Measurements from ENCODE around the gene ECE2.
A peak's percentile ranks its signal among the peaks of the same experiment; 100 is the strongest.
"Not testable (repeated sequence)": the region's sequence is repeated elsewhere in the genome, so short reads cannot be mapped to it uniquely, and the experiment has no call there.

The ECE2 gene

DNA sequence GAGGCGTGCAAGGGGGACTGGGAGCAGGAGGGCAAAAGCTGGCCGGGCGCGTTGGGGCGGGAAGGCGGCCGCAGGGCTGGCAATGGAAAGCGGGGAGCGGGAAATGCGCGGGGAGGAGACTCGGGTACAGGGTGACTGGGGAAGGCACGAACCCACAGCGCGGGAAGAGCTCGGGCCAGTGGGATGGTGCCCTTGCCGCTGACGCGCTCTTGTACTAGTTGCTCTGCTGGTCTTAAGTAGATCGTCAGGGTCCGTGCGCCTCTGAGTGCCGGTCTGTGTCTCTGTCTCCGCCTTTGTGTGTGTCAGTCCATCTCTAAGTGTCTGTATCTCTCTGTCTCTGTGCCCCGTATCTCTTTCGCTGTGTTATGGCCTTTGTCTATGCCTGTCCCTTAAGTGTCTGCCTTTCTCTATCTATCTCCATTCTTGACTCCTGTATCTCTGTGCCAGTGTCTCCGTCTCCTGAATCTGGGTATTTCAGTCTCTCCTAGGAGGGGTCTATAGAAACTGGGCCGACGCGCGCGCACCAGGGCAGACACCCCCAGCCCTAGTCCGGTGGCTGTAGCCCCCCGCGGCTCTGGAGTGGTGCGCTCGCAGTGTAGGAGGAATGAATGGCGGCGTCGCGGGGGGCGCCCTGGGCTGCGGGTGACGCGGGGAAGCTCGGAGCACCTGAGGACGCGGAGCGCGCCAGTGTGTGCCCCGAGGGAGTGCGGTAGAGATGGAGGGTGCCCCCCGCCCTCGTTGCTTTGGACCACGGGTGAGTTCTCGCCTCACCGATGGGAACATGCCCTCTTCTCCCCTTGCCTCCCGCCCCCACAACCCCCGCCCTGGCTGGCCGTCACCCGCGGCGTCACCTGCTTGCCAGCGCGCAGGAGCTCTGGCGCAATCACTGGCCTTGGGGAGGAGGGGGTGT lies 13.7 kb upstream of the ECE2 start:
- no peak for DNase-seq (ENCODE audit: low read depth, low spot score)

DNA sequence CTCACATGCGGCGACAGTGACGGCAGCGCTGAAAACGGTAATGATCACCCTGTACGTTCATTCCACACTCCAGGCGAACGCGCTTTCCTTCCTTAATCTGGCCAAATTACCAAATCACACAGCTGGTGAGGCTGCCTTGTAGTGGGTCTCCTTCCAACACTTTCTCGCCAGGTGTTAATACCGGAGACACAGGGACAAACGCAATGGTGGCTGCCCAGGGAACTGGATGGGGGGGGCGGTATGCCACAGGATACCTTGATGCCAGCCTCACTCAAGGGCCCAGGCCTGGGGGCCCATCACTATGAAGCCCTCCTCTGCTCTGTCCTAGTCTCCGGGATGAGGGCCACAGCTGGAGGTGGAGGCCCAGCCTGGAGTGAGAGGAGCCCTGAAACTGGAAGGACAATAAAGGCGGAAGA lies 13.1 kb upstream of the ECE2 start:
- no peak overlapping the region for H3K27ac ChIP-seq
- no peak for DNase-seq (ENCODE audit: low read depth, low spot score)

More for the DNA sequence above, 13.7 kb upstream of the ECE2 start:
- H3K27ac ChIP-seq = no peak overlapping the region

DNA sequence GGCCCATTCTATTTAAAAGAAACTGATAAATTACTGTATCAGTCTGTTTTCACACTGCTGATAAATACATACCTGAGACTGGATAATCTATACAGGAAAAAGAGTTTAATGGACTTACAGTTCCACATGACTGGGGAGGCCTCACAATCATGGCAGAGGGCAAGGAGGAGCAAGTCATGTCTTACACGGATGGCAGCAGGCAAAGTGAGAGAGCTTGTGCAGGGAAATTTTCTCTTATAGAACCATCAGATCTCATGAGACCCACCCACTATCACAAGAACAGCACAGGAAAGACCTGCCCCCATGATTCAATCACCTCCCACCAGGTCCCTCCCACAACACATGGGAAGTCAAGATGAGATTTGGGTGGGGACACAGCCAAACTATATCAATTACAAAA lies 8.6 kb upstream of the ECE2 start:
- not testable (repeated sequence) for H3K27ac ChIP-seq; DNase-seq (ENCODE audit: low read depth, low spot score)

DNA sequence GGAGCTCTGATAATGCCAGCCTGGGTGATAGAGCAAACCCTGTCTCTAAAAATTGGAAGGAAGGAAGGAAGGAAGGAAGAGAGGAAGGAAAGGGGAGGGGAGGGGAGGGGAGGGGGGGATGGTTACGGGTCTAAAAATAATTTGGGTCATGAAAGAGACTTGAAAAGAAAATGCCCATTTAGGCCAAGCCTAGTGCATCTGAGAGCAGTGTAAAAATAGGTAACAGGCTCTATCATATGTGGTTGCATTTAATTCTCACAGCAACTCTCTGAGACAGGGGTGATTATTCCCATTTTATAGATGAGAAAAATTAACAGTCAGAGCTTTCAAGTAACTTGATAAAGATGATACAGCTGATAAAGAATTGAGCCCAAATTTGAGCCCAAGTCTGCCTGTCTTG lies 3.6 kb upstream of the ECE2 start:
- no peak for DNase-seq (ENCODE audit: low read depth, low spot score)
- no peak overlapping the region for H3K27ac ChIP-seq

DNA sequence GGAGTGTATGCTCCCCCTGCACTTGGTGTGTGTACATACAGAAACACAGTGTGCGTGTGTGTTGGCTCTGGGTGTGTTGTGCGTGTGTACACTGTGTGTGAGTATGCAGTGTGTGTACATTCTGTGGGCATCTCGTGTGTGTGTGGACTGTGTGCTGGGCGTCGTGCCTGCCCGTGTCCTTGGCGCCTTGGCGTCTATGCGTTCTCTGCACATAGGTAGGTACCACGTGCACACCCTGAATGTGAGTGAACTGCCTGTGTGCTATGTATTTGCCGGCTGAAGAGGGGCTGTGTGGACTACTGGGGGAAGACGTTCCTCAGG lies 481 bp upstream of the ECE2 start:
- H3K27ac ChIP-seq = no peak overlapping the region
- no peak for DNase-seq (ENCODE audit: low read depth, low spot score)

DNA sequence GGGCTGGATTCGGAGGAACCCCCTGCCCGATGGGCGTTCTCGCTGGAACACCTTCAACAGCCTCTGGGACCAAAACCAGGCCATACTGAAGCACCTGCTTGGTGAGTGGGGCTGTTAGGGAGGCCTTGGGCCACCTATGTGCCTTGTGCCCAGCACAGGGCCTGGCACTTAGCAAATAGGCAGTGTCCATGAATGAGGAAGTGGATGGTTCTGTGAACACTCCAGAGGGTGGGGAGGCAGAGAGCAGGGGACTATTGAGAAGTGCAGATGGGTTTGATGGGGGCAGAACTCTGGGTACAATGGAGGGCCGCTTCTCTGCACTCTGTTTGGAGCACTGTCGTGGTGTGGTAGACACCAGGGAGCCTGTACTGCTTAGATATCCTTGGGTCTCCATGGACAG lies 1.5 kb downstream of the ECE2 start:
- DNase-seq (ENCODE audit: low read depth, low spot score) = no peak
- H3K27ac ChIP-seq = no peak overlapping the region

DNA sequence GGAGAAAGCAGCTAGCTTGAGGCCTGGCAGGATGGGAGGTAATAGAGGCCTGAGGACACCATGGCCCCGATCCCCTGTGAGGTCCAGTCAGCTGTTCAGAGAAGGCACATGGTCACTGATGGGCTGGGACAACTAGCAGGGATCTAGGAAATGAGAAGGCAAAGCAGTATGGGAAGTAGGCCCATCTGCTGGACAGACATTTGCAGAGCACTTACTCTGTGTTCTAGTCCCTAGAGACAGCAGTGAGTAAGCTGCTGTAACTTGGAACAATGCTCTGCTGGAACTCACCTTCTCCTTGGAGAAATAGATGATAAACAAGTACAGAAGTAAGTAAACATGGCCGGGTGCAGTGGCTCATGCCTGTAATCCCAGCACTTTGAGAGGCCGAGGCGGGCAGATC lies 7.1 kb downstream of the ECE2 start:
- no peak for DNase-seq (ENCODE audit: low read depth, low spot score)

DNA sequence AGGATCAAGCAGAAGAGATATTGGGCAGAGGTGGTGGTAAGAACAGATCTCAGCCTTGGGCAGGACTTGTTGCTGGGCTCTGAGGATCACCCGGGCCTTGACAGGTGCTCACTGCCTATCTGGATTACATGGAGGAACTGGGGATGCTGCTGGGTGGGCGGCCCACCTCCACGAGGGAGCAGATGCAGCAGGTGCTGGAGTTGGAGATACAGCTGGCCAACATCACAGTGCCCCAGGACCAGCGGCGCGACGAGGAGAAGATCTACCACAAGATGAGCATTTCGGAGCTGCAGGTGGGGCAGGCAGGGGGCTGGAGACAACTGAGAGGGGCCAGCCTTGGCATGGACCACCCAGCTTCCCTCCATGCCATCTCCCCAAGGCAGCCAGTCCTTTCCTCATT lies 7.9 kb downstream of the ECE2 start:
- no peak overlapping the region for H3K27ac ChIP-seq
- no peak for DNase-seq (ENCODE audit: low read depth, low spot score)

More for the DNA sequence above, 7.1 kb downstream of the ECE2 start:
- no peak overlapping the region for H3K27ac ChIP-seq

DNA sequence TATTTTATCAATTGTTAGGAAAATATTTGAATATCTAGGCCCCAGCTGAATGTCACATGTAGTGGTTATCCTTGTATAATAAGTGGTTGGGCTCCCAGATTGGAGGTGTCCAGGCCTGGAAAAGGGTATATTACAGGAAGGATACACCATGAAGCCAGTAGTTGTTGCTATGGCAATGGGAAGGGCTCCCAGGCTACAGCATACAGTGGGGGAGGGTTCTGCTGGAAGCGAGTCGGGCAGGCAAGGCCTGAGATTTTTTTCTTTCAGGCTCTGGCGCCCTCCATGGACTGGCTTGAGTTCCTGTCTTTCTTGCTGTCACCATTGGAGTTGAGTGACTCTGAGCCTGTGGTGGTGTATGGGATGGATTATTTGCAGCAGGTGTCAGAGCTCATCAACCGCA lies 8.9 kb downstream of the ECE2 start:
- no peak overlapping the region for H3K27ac ChIP-seq
- DNase-seq (ENCODE audit: low read depth, low spot score) = no peak

DNA sequence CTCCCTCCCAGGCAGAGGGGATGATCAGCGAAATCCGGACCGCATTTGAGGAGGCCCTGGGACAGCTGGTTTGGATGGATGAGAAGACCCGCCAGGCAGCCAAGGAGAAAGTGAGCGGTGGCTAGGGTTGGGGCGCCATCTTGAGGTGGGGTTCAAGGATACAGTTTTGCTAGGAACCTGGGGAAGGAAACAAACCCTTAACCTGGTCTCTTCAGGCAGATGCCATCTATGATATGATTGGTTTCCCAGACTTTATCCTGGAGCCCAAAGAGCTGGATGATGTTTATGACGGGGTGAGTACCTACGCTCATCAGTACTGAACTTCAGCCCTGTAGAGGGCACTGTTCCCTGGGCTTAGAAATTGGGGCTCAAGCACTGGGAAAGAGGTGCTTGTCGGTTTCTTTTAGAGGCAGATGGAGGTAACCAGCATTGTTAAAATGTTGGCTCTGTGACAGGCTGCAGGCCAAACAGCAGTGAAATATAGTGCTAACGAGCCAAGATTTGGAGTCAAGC lies 13.7 kb downstream of the ECE2 start:
- H3K27ac ChIP-seq = no peak overlapping the region
- no peak for DNase-seq (ENCODE audit: low read depth, low spot score)

DNA sequence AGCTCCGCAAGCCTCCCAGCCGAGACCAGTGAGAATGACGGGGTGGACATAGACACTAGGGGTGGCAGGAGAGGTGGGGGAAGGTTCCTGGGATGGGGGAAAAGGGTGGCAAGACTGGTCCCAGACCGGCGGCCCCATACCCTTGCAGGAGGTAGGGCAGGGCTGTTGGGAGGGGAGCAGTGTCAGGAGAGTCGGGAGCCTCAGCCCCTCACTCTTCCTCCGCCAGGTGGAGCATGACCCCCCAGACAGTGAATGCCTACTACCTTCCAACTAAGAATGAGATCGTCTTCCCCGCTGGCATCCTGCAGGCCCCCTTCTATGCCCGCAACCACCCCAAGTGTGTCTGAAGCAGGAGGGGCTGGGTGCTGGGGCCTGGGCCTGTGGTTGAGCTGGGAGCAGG lies 14.5 kb downstream of the ECE2 start:
- H3K27ac ChIP-seq = no peak overlapping the region
- no peak for DNase-seq (ENCODE audit: low read depth, low spot score)

DNA sequence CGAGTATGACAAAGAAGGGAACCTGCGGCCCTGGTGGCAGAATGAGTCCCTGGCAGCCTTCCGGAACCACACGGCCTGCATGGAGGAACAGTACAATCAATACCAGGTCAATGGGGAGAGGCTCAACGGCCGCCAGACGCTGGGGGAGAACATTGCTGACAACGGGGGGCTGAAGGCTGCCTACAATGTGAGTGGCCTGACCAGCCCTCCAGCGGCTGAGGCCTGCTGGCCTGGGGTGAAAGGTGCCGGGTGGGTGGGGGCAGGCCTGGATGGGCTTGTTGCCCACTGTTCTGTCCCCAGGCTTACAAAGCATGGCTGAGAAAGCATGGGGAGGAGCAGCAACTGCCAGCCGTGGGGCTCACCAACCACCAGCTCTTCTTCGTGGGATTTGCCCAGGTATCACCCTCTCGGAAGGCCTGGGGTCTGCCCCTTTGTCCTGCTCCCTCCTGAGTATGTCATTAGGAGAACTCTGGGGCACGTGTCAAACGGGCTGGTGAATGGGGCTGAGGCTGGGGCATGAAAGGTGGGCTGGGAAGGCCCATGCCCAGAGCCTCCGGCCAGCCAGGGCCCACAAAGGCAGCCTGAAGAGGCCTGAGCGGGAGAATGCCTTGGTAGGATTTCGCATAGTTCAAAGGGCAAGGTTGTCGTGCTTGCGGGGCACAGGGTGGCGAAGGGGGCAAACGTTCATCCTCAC lies 15.4 kb downstream of the ECE2 start:
- H3K27ac ChIP-seq = no peak overlapping the region
- no peak for DNase-seq (ENCODE audit: low read depth, low spot score)

DNA sequence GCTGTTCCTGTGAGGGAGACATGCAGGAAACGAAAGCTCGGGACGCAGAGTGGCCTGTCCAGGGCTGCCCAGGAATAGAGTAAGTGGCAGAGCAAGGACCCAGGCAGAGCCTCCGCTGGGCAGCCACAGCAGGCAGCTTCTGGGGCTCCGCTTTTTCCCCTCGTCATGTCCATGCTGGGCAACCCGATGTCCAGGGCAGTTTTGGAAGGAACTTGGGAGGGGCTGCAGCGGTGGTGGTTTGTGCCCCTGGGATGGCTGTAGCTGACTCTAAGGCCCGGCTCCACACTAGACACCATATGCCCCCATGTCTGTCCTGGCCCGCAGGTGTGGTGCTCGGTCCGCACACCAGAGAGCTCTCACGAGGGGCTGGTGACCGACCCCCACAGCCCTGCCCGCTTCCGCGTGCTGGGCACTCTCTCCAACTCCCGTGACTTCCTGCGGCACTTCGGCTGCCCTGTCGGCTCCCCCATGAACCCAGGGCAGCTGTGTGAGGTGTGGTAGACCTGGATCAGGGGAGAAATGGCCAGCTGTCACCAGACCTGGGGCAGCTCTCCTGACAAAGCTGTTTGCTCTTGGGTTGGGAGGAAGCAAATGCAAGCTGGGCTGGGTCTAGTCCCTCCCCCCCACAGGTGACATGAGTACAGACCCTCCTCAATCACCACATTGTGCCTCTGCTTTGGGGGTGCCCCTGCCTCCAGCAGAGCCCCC lies 16.1 kb downstream of the ECE2 start:
- DNase-seq (ENCODE audit: low read depth, low spot score) = no peak
- no peak overlapping the region for H3K27ac ChIP-seq

DNA sequence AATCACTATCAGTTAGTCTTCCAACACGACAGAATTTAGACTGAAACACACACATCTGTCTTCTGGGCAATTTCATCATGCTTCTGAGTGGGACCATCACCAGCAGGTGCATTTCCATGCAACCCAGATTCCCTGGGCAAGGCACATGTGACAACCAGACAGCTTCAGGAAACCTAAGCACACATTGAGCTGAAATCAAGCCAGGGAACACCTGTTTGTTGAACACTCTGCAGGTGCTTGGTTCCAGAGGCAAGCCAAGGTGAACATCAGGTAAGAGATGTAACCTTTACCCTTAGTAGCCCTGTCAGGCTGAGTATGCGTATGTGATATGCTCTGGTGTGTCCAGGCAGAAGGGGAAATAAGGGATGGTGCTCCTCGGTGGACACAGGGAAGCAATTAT lies 19.9 kb downstream of the ECE2 start:
- no peak overlapping the region for H3K27ac ChIP-seq
- no peak for DNase-seq (ENCODE audit: low read depth, low spot score)

DNA sequence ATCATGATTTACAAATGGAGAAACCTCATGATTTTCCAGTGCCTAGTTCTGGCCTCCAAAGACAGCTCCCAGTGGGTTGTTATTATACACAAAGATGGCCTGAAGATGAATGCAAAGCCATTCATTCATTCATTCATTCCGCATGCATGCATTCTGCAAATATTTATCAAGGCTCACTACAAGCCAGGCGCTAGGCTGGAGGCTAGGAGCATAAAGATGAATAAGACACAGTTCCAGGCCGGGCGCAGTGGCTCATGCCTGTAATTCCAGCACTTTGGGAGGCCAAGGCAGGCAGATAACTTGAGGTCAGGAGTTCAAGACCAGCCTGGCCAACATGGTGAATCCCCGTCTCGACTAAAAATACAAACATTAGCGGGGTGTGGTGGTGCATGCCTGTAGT lies 20.8 kb downstream of the ECE2 start:
- no peak overlapping the region for H3K27ac ChIP-seq
- DNase-seq (ENCODE audit: low read depth, low spot score) = no peak

DNA sequence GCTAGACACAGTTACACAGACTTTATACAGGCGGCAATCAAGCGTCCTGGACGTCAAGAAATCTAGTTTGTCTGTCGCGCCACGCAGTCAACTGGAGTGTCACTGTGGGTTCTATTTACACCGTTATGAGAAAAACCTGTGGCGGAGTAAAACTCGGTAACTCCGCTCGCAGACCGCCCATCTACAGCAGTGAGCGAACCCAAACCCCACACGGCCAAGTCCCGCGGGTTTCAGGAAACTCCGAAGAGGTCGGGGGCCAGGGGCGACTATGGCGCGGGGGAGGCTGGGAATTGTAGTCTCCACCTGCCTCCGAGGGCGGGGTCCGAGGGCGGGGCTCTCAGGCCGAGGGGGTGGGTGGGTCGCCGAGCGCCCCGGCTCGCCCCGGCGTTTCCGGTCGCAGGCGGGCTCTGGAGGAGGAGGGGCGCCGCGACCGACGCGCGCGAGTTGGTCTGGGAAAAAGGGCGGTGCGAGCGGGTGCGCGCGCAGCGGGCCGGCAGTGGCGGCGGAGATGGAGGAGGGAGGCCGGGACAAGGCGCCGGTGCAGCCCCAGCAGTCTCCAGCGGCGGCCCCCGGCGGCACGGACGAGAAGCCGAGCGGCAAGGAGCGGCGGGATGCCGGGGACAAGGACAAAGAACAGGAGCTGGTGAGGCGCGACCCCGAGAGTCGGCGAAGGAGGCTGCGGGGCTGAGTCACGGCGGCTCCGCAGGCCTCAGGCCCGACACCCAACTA lies 23.1 kb downstream of the ECE2 start, which contains the start of gene PSMD2:
PSMD2 (plus strand) TSS at position 483 of the 729 bp plus-strand sequence; CDS start at position 509, 26 bp downstream.
- H3K27ac ChIP-seq = peak within 1 kb of the TSS; percentile 95
- DNase-seq (ENCODE audit: low read depth, low spot score) = peak; percentile 70

DNA sequence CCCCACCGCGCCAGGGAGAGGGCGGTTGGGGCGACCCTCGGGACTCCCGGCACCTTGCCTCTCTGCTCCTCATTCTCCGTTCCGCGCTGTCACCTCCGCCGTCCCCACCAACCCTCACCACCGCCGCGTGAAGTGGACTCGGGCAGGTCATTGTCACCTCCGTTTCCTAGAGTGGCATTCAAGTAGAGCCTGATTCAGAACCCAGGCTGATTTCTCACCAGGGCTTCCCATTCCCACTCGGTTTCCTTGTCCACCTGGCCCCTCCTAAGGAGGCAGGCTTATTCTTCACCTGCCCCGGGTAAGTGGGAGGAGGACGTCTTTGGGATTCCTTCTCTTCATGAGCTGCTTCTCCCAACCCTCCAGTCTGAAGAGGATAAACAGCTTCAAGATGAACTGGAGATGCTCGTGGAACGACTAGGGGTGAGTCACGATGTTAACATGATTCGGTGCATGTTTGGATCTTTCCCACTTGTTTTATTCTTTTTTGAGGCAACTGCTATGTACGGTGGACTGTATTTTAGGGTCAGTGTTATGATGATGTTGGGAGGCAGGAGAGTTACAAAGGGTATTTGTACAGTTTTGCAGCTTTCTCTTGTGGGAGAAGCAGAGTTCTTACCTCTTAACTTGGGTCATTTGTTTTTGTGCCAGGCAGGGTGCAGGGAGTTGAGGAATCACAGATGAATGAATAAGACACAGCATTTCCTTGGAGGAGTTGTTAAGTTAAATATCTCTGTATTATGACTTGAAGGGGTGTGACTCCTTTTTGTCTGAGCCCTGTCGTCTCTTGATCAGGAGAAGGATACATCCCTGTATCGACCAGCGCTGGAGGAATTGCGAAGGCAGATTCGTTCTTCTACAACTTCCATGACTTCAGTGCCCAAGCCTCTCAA lies 23.9 kb downstream of the ECE2 start:
- peak overlapping the region; percentile 95 for H3K27ac ChIP-seq
- no peak for DNase-seq (ENCODE audit: low read depth, low spot score)

DNA sequence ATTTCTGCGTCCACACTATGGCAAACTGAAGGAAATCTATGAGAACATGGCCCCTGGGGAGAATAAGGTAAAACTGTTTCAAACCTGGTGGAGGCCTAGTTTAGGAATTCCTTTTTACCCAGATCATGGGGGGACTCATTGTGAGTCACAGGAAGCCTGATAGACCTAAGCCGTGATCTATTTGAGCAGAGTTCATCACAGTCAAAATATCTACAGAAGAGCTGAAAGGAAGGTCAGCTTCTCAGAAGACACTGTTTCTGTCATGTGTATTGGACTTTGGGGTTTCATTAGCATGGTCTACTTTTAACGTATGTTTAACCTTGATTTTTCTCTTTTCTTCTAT lies 24.5 kb downstream of the ECE2 start:
- no peak for DNase-seq (ENCODE audit: low read depth, low spot score)
- H3K27ac ChIP-seq = peak overlapping the region; percentile 95

DNA sequence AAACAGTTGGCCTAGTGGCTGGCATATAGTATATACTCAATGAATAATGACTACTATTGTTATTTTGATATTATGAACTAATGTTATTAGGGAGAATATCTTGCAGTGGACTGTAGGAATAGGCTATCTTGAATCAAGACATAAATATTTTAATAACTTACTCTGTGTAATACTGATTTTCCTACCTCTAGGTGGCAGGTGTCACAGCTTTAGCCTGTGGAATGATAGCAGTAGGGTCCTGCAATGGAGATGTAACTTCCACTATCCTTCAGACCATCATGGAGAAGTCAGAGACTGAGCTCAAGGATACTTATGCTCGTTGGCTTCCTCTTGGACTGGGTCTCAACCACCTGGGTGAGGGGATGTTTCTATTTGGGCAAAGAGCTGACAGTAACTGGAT lies 29.8 kb downstream of the ECE2 start:
- no peak for DNase-seq (ENCODE audit: low read depth, low spot score)
- no peak overlapping the region for H3K27ac ChIP-seq
